ENCODE results near the gene TXLNB. TPM values are rescaled to one million over a fixed set of nuclear protein-coding genes. Genes with fewer than 3 reads are reported as not detected.

Gene TXLNB
- total RNA-seq, 1 experiment from 2014 or later = not detected

GRCh38 chr6:139337830-139338229 lies 46.0 kb upstream of the TXLNB start:
- TF ChIP-seq CTCF (conservative IDR thresholded peaks at IDR 0.05; ENCODE audit: low read depth, low read length) = no peak
- TF ChIP-seq EZH2 (IDR thresholded peaks at IDR 0.05; ENCODE audit: borderline replicate concordance, low read depth, low read length, poor library complexity, severe bottlenecking) = no peak
- no peaks in the 10 kb centered on the region for H3K36me3 ChIP-seq (ENCODE audit: insufficient read depth, low read length, poor library complexity, severe bottlenecking)
- no peaks in the 10 kb centered on the region for H3K27me3 ChIP-seq (replicated peaks; ENCODE audit: insufficient read depth, low read depth, low read length, poor library complexity)
- no TSS peak for BruUV-seq (replicated peaks)
- H3K27ac ChIP-seq (ENCODE audit: low read depth, low read length, poor library complexity, severe bottlenecking) = no peak overlapping the region
- no peaks in the 10 kb centered on the region for H3K4me1 ChIP-seq (ENCODE audit: insufficient read depth, low read length, poor library complexity, severe bottlenecking)
- ChIA-PET POLR2A (ENCODE audit: low non-redundant PET) (no interaction called here), CTCF (no interaction called here)
- DNase-seq (ENCODE audit: low spot score) = no peak
- no peaks in the 10 kb centered on the region for H3K9me3 ChIP-seq (ENCODE audit: low read depth, low read length, poor library complexity, severe bottlenecking)
- intact Hi-C loops (cut with micrococcal nuclease; ENCODE audit: unreplicated experiment) = no loop called here
- no peak overlapping the region for H3K4me3 ChIP-seq (ENCODE audit: low read depth, low read length, poor library complexity, severe bottlenecking)

GRCh38 chr6:139337001-139337400 lies 45.2 kb upstream of the TXLNB start:
- Histone ChIP-seq H3K9me3 (ENCODE audit: low read depth, low read length, poor library complexity, severe bottlenecking) (no peaks in the 10 kb centered on the region), H3K27me3 (replicated peaks; ENCODE audit: insufficient read depth, low read depth, low read length, poor library complexity) (no peaks in the 10 kb centered on the region), H3K27ac (ENCODE audit: low read depth, low read length, poor library complexity, severe bottlenecking) (no peak overlapping the region), H3K4me3 (ENCODE audit: low read depth, low read length, poor library complexity, severe bottlenecking) (no peak overlapping the region), H3K4me1 (ENCODE audit: insufficient read depth, low read length, poor library complexity, severe bottlenecking) (no peaks in the 10 kb centered on the region), H3K36me3 (ENCODE audit: insufficient read depth, low read length, poor library complexity, severe bottlenecking) (no peaks in the 10 kb centered on the region)
- TF ChIP-seq CTCF (conservative IDR thresholded peaks at IDR 0.05; ENCODE audit: low read depth, low read length) (no peak), EZH2 (IDR thresholded peaks at IDR 0.05; ENCODE audit: borderline replicate concordance, low read depth, low read length, poor library complexity, severe bottlenecking) (no peak)
- ChIA-PET POLR2A (ENCODE audit: low non-redundant PET) (no interaction called here), CTCF (interaction anchor here (0.5 kb wide), 1 partner anchor 742 kb away, joined by 4 read pairs; no protein-coding TSS in a partner anchor)
- intact Hi-C loops (cut with micrococcal nuclease; ENCODE audit: unreplicated experiment) = no loop called here
- BruUV-seq (replicated peaks) = no TSS peak
- DNase-seq (ENCODE audit: low spot score) = no peak

- Histone ChIP-seq H3K36me3 (ENCODE audit: insufficient read depth, low read length, poor library complexity, severe bottlenecking) (no peaks in the 10 kb centered on the region), H3K27ac (ENCODE audit: low read depth, low read length, poor library complexity, severe bottlenecking) (no peak overlapping the region), H3K27me3 (replicated peaks; ENCODE audit: insufficient read depth, low read depth, low read length, poor library complexity) (no peaks in the 10 kb centered on the region), H3K4me3 (ENCODE audit: low read depth, low read length, poor library complexity, severe bottlenecking) (no peak overlapping the region), H3K9me3 (ENCODE audit: low read depth, low read length, poor library complexity, severe bottlenecking) (no peaks in the 10 kb centered on the region), H3K4me1 (ENCODE audit: insufficient read depth, low read length, poor library complexity, severe bottlenecking) (no peaks in the 10 kb centered on the region)
- TF ChIP-seq CTCF (conservative IDR thresholded peaks at IDR 0.05; ENCODE audit: low read depth, low read length) = no peak
- TF ChIP-seq EZH2 (IDR thresholded peaks at IDR 0.05; ENCODE audit: borderline replicate concordance, low read depth, low read length, poor library complexity, severe bottlenecking) = no peak
- DNase-seq (ENCODE audit: low spot score) = no peak
- CTCF ChIA-PET = interaction anchor here (0.7 kb wide), 1 partner anchor 546 kb away, joined by 5 read pairs; no protein-coding TSS in a partner anchor
- POLR2A ChIA-PET (ENCODE audit: low non-redundant PET) = interaction anchor here (0.7 kb wide), 1 partner anchor 8 kb away, joined by 3 read pairs; no protein-coding TSS in a partner anchor
- intact Hi-C loops (cut with micrococcal nuclease; ENCODE audit: unreplicated experiment) = no loop called here
- no TSS peak for BruUV-seq (replicated peaks)
Observed at GRCh38 chr6:139336488-139336887, 44.7 kb upstream of the TXLNB start.

Measured in A673 (cell line).